Natural killer cell treated with Interleukin-12 subunit alpha and Interleukin-12 subunit beta and Interleukin-15 and Interleukin-18, amount 100 ng/mL, for 72 hours (primary cell): Measurements from ENCODE around the gene ITCH. TPM values are rescaled to one million over a fixed set of nuclear protein-coding genes. Genes with fewer than 3 reads are reported as not detected.
A peak's percentile ranks its signal among the peaks of the same experiment; 100 is the strongest.
"Not testable (repeated sequence)": the region's sequence is repeated elsewhere in the genome, so short reads cannot be mapped to it uniquely, and the experiment has no call there.

Experiments
- ATAC-seq, 2 donors: fragments of 150-1000 bp; cut with Tn5 transposase in 1 of 2; sonication (Bioruptor Pico), chemical (Tn5 transposase) in 1 of 2; 2 replicates each; pipeline ENCODE4 v1.10.0; 2021
- DNase-seq: peaks from one replicate; pipeline ENCODE4 v3.0.0; 2022; ENCODE audit warnings: low spot score
- H3K27ac Mint-ChIP-seq, 2 donors: 1 replicate in 1 of 2; 2 replicates in 1 of 2; pipeline ENCODE4 v1.8.0; 2022; ENCODE audit warnings: mixed read lengths in 2 of 2, mild to moderate bottlenecking in 1 of 2, moderate library complexity in 1 of 2
- H3K27me3 Mint-ChIP-seq, 2 donors: 1 replicate in 1 of 2; 2 replicates in 1 of 2; pipeline ENCODE4 v1.8.0; 2022; ENCODE audit warnings: mixed read lengths in 2 of 2
- H3K36me3 Mint-ChIP-seq: one replicate; pipeline ENCODE4 v1.8.0; 2022; ENCODE audit warnings: mixed read lengths
- H3K4me1 Mint-ChIP-seq, 2 donors: 1 replicate in 1 of 2; 2 replicates in 1 of 2; pipeline ENCODE4 v1.8.0; 2022; ENCODE audit warnings: low read depth in 2 of 2, mixed read lengths in 2 of 2, mild to moderate bottlenecking in 1 of 2
- H3K4me3 Mint-ChIP-seq: one replicate; pipeline ENCODE4 v1.8.0; 2022; ENCODE audit warnings: mixed read lengths
- H3K9me3 Mint-ChIP-seq: 2 replicates; pipeline ENCODE4 v1.8.0; 2022; ENCODE audit warnings: mixed read lengths
- total RNA-seq, 2 donors: library from RNA; stranded (reverse); gene quantifications; one replicate each; pipeline ENCODE4 v1.2.3, GENCODE V29; 2022

Gene ITCH
- total RNA-seq, result 10 to 100 TPM; 79.5 to 83.6 TPM

DNA sequence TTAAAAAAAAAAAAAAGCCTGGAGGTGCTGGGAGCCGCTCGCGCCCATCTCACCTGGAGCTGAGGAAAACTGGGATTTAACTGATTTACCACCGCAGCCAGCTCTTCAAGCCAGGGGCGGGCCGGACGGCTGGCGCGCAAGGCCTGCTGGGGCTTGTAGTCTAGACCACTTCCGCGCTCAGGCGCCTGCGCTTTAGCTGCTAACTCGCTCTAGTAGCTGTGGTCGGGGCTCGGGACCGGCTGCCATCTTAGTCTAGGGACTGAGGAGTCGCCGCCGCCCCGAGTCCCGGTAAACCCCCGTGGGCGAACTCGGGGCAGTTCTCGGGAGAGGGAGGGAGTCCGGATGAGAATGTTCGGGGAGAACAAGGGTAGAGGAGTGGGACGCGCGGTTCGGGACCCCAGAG lies at the start of gene ITCH:
TSS of gene ITCH (plus strand) at position 212 of the 403 bp plus-strand sequence. CDS start 30,539 bp downstream, outside the sequence.
- ATAC-seq (peak; percentile 99), DNase-seq (peak; percentile 95)
- H3K27me3 Mint-ChIP-seq, result no peaks in the 10 kb centered on the region
- peaks cover 17% of the 10 kb centered on the region for H3K36me3 Mint-ChIP-seq
- peak within 1 kb of the TSS; percentile 89 for H3K4me3 Mint-ChIP-seq
- H3K4me1 Mint-ChIP-seq, result peaks cover 33 to 36% of the 10 kb centered on the region in 2 donors
- no peaks in the 10 kb centered on the region for H3K9me3 Mint-ChIP-seq
- peak within 1 kb of the TSS; percentile 95 to 98 for H3K27ac Mint-ChIP-seq

DNA sequence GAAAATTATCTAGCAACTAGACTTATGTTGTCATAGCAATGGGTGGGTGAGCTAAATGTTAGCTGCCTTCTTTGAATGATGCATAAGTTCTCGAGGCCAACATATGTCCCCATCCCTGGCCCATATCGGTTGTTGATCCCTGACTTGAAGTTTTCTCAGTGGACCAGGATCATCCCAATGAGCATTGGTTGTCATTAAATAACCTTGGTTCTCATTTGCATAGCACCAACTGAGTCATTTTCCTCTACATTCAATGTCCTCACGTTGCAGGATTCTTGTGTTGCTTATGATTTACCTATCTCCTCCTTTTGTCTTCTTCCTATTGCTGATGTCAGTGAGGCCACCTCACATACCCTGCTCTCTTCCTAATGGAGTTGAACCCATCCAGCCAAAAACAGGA lies 47.8 kb upstream of the ITCH start:
- peaks cover 5 to 17% of the 10 kb centered on the region in 2 donors for H3K4me1 Mint-ChIP-seq
- H3K9me3 Mint-ChIP-seq, result no peaks in the 10 kb centered on the region

DNA sequence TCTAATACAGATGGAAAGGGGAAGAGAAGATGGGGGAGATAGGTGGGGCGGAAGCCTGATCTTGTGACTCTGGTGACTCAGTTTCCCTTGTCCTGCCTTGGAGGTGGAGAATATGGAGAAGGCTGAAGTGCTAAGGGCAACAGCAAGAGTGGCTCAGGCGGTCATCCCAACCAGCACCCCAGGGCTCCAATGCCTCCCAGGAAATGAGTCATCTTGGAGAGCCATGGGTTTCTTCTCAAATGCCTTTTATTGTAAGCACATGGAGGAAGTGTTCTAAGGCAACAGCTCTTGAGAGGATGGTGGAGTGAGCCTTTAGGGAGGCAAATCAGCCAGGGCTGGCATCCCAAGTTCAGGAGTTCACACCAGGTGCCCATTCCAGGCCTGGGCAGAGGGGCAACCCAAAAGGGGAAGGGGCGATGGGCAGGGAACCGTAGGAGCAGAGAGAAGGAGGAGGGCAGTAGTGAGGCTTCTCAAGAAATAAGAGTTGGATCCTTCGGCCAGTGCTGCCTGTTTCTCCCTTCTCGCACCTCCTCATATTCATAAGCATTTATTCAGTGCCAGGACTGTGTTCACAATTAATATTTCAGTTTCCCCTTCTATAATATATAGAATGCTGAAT lies 46.8 kb upstream of the ITCH start:
- Mint-ChIP-seq H3K36me3 (no peaks in the 10 kb centered on the region), H3K27ac (no peak overlapping the region)

More for the DNA sequence above, 47.8 kb upstream of the ITCH start:
- Mint-ChIP-seq H3K27ac (no peak overlapping the region), H3K27me3 (peaks cover 6 to 9% of the 10 kb centered on the region in 2 donors), H3K36me3 (no peaks in the 10 kb centered on the region), H3K4me3 (no peak overlapping the region)
- ATAC-seq, result no peak
- DNase-seq, result no peak

DNA sequence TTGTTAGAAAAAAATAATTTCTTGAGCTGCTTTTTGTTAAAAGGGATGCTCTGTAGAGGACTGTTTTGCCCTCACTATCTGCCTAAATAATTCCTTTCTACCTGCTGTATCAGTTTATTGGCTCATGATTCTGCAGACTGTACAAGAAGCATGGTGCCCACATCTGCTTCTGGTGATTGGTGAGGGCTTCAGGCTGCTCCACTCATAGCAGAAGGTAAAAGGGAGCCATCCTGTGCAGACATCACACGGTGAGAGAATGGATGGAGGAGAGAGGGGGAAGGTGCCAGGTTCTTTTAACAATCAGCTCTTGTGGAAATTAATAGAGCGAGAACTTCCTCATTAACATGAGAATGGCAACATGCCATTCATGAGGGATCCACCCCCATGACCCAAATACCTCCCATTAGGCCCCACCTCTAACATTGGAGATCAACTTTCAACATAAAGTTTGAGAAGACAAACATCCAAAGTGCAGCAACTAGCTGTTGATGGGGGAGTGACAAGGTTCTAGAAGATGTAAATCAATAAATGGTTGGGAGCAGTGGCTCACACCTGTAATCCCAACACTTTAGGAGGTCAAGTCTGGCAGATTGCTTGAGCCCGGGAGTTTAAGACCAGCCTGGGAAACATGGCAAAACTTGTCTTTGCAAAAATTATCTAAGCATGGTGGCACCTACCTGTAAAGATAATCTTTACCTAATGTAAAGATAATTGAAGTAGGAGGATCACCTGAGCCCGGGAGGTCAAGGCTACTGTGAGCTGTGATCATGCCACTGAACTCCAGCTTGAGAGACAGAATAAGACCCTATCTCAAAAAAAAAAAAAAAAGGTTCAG lies 44.2 kb upstream of the ITCH start:
- ATAC-seq (no peak), DNase-seq (no peak)
- H3K4me1 Mint-ChIP-seq, result peaks cover 0 to 7% of the 10 kb centered on the region in 2 donors
- H3K4me3 Mint-ChIP-seq, result no peak overlapping the region
- H3K9me3 Mint-ChIP-seq, result no peaks in the 10 kb centered on the region
- H3K36me3 Mint-ChIP-seq, result no peaks in the 10 kb centered on the region
- no peak overlapping the region for H3K27ac Mint-ChIP-seq
- H3K27me3 Mint-ChIP-seq, result no peaks in the 10 kb centered on the region

More for the DNA sequence above, 46.8 kb upstream of the ITCH start:
- DNase-seq, result no peak
- H3K27me3 Mint-ChIP-seq, result peaks cover 0 to 3% of the 10 kb centered on the region in 2 donors
- no peak for ATAC-seq
- peaks cover 5 to 17% of the 10 kb centered on the region in 2 donors for H3K4me1 Mint-ChIP-seq
- no peaks in the 10 kb centered on the region for H3K9me3 Mint-ChIP-seq
- H3K4me3 Mint-ChIP-seq, result no peak overlapping the region

DNA sequence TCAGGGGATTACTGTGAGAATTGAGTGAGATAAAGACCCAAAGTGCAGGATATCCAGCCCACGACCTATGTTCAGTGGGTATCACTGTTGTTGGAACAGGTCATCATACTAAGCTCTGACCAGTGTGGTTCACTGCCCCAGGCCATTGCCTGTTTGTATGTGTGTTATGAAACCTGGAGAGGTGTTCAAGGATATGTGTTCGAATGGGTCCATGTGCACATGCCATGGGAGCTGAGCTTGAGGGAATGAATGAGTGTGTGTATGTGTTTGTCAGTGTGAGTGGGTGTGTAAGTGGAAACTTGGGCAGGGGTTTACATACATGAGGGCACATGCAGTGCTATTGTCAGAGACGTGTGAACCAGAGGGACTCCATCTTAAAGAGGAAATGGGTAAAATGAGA lies 42.2 kb upstream of the ITCH start:
- no peaks in the 10 kb centered on the region for H3K36me3 Mint-ChIP-seq
- DNase-seq, result no peak
- peaks cover 12 to 15% of the 10 kb centered on the region in 2 donors for H3K4me1 Mint-ChIP-seq
- ATAC-seq, result no peak
- H3K4me3 Mint-ChIP-seq, result no peak overlapping the region
- H3K27me3 Mint-ChIP-seq, result no peaks in the 10 kb centered on the region
- H3K9me3 Mint-ChIP-seq, result no peaks in the 10 kb centered on the region
- H3K27ac Mint-ChIP-seq, result no peak overlapping the region

DNA sequence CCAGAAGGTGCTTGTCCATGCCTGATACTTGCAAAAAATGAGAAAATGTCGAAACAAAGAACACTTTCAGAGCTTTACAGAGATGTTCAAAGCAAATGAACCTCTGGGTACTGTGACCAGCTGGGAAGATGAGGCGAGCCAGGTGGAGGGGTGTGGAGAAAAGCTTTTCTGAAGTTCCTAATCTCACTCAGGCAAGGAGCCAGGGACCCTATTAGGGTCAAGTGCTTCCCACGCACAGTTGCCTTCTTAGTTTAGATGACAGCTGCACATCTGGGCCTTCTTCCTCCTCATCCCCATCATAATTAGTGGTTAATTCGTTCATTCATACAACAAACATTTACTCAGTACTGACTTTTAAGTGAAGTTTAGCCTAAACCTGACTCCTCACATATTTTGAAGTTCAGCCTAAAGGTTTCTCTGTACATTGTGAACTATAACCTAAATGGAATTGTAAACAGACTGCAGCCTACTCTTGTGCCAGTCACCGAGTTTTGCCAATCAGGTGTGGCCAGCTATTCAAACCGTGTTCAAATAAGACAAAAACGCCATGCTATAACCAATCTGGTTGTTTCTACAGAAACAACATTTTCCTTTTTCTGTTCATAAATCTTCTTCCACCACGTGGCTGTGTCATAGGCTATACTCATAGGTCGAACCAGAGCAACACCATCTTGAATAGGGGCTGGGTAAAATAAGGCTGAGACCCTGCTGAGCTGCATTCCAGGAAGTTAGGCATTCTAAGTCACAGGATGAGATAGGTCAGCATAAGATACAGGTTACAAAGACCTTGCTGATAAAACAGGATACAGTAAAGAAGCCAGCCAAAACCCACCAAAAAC lies 40.6 kb upstream of the ITCH start:
- DNase-seq (no peak), ATAC-seq (no peak)
- Mint-ChIP-seq H3K9me3 (no peaks in the 10 kb centered on the region), H3K36me3 (no peaks in the 10 kb centered on the region), H3K27me3 (no peaks in the 10 kb centered on the region), H3K27ac (no peak overlapping the region), H3K4me1 (peaks cover 14% of the 10 kb centered on the region in 2 donors), H3K4me3 (no peak overlapping the region)

DNA sequence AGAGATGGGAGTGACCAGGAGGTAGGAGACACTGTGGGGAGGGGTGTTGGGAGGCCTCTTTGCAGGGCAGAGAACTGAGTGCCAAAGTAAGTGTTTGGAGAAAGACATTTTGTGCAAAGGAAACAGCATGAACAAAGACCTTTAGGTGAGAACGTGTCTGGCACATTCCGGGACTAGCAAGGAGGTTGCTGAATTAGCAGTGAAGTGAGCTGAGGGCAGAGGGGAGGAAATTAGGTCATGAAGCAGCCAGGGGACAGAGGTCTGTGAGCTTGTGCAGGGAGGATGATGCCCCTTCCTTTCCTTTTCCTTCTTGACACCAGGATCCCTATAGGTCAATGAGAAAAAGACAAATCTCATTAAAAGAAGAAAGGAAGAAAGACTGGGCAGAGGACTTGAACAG lies 38.5 kb upstream of the ITCH start:
- Mint-ChIP-seq H3K4me1 (peaks cover 14% of the 10 kb centered on the region in 2 donors), H3K36me3 (no peaks in the 10 kb centered on the region), H3K9me3 (no peaks in the 10 kb centered on the region), H3K27me3 (no peaks in the 10 kb centered on the region), H3K4me3 (peak overlapping the region; percentile 2), H3K27ac (peak overlapping the region; percentile 2 to 7)
- ATAC-seq, result peak in 1 of 2 donors; percentile 62
- no peak for DNase-seq

DNA sequence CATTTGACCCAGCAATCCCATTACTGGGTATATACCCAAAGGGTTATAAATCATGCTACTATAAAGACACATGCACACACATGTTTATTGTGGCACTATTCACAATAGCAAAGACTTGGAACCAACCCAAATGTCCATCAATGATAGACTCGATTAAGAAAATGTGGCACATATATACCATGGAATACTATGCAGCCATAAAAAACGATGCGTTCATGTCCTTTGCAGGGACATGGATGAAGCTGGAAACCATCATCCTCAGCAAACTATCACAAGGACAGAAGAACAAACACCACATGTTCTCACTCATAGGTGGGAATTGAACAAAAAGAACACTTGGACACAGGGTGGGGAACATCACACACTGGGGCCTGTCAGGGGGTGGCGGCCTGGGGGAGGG lies 34.9 kb upstream of the ITCH start:
- not testable (repeated sequence) for H3K27me3 Mint-ChIP-seq, H3K9me3 Mint-ChIP-seq, H3K27ac Mint-ChIP-seq, H3K36me3 Mint-ChIP-seq, DNase-seq, ATAC-seq, H3K4me3 Mint-ChIP-seq
- peaks cover 14% of the 10 kb centered on the region in 2 donors for H3K4me1 Mint-ChIP-seq

DNA sequence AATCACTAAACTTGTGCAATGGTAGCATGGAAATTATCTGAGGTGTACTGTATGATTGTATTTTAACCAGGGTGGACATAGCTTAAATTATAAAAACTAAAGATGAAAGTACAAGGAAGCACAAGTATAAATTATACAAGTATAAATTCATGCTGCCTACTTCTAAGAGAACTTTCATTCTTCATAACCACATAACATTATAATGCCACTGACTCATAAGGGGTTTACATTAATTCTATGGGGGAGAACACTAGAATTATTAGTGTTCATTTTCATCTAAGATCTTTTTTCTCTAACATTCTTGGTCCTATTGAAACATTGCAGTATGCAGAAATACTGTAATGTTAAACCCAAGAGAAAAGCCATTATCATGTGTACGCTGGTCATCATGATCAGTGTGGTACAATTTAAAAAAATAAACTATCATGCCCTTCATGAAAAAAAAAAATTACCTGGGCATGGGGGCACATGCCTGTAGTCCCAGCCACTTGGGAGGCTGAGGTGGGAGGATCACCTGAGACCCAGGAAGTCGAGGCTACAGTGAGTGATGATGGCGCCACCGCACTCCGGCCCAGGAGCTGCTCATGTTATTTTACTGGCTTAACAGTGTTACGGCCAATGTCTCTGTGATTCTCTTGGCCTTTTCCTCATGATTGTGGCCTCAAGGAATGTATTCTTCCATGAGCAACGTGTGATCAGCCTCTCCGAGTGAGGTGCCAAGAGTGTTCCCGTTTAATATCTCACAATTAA lies 34.0 kb upstream of the ITCH start:
- no peak overlapping the region for H3K27ac Mint-ChIP-seq
- no peak for DNase-seq
- no peak overlapping the region for H3K4me3 Mint-ChIP-seq
- H3K4me1 Mint-ChIP-seq, result peaks cover 13 to 14% of the 10 kb centered on the region in 2 donors
- H3K27me3 Mint-ChIP-seq, result no peaks in the 10 kb centered on the region
- no peak for ATAC-seq
- no peaks in the 10 kb centered on the region for H3K9me3 Mint-ChIP-seq
- H3K36me3 Mint-ChIP-seq, result no peaks in the 10 kb centered on the region

DNA sequence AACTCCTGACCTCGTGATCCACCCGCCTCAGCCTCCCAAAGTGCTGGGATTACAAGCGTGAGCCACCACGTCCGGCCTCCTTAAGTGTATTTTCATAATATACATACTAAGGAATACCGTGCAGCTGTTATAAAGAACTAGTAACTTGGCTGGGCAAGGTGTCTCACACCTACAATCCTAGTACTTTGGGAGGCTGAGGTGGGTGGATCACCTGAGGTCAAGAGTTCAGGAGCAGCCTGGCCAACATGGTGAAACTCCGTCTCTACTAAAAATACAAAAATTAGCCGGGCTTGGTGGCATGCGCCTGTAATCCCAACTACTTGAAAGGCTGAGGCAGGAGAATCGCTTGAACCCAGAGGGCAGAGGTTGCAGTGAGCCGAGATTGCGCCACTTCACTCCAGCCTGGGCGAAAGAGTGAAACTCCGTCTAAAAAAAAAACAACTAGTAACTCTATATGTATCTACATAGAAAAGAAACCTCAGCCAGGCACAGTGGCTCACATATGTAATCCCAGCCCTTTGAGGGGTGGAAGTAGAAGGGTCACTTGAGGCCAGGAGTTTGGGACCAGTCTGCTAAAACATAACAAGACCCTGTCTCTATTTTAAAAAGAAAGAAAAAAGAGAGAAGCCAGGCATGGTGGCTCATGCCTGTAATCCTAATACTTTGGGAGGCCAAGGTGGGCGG lies 32.1 kb upstream of the ITCH start:
- ATAC-seq, H3K9me3 Mint-ChIP-seq, H3K36me3 Mint-ChIP-seq, DNase-seq, H3K4me1 Mint-ChIP-seq, H3K27ac Mint-ChIP-seq, H3K27me3 Mint-ChIP-seq, H3K4me3 Mint-ChIP-seq: not testable (repeated sequence)

DNA sequence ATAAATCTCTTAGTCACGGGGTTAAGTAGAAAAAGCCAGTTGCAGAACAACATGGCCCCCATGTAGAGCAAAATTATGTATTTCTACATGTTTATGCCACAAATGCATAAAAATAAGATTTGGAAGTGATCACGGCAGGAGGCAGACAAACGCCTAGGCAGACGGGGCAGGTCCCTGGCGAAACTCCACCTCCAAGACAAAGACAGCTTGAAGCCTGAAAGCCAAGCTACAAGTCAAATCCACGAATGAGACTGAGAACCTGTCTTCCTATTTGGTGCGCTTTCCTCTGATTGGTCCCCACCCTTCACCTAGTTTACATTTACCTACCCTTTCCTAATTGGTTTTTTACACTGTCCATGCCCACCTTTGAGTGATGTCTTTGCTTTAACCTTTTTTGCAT lies 31.2 kb upstream of the ITCH start:
- H3K27ac Mint-ChIP-seq, result no peak overlapping the region
- no peaks in the 10 kb centered on the region for H3K36me3 Mint-ChIP-seq
- no peak for DNase-seq
- peaks cover 7 to 9% of the 10 kb centered on the region in 2 donors for H3K4me1 Mint-ChIP-seq
- H3K9me3 Mint-ChIP-seq, result no peaks in the 10 kb centered on the region
- H3K4me3 Mint-ChIP-seq, result no peak overlapping the region
- no peak for ATAC-seq
- no peaks in the 10 kb centered on the region for H3K27me3 Mint-ChIP-seq

DNA sequence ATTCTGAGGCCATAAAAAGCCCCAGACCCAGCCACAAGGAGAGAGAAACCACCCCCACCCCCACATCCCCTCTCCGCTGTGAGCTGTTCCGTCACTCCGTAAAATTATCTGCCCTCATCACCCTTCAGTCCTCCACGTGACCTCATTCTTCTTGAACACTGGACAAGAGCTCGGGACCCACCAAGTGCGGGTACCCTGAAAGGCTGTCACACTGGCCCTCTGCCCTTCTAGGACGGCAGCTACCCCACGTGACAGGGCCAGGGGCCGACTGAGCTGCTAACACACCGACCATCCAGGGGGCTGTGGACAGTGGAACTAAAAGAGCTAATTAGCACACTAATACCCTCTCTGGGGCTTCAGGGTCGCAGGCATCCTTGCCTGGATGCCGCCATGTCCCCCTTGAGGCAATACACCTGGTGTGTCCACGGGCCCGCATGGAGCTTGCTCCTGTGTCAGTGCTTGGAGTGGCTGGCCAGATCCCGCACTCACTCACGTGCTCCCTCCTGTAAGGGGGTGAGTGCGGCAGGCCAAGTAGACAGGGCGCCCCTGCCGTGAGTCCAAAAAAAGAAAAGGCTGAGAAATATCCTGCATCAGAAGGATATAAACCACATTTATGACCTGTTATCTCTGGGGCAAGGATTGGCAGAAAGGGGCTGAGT lies 30.7 kb upstream of the ITCH start:
- Mint-ChIP-seq H3K27ac (no peak overlapping the region), H3K27me3 (no peaks in the 10 kb centered on the region), H3K4me1 (peaks cover 9 to 10% of the 10 kb centered on the region in 2 donors), H3K4me3 (no peak overlapping the region), H3K9me3 (no peaks in the 10 kb centered on the region), H3K36me3 (no peaks in the 10 kb centered on the region)
- ATAC-seq (no peak), DNase-seq (no peak)
